IMR-90 (cell line): ENCODE data around the gene FARP1. TPM values are rescaled to one million over a fixed set of nuclear protein-coding genes. Genes with fewer than 3 reads are reported as not detected.

Experiments
- ATAC-seq: fragments of 200-7000 bp; cut with Tn5 transposase; 2 replicates; pipeline ENCODE4 v1.9.1; 2020; ENCODE audit warnings: low read depth, mild to moderate bottlenecking, moderate library complexity
- BruUV-seq: library from RNA; stranded (reverse); fragments of 400-500 nt; replicated peaks from 2 replicates; lab custom pipeline; 2021; lab: Mats Ljungman, UMichigan
- CTCF ChIA-PET: fragments of 300-600 bp; formaldehyde crosslinking; extraction: SDS; loops from one replicate; lab custom pipeline; 2021; ENCODE audit warnings: antibody characterized with exemption; lab: Yijun Ruan, JAX
- POLR2A ChIA-PET: fragments of 300-600 bp; sonication (Branson Sonifier 250); formaldehyde crosslinking; loops from one replicate; lab custom pipeline; 2022; ENCODE audit warnings: antibody characterized with exemption; ENCODE audit not compliant: unreplicated experiment; lab: Charles Lee
- DNase-seq: peaks from one replicate; pipeline ENCODE4 v3.0.0; 2013
- H2AFZ ChIP-seq: replicated peaks from 2 replicates; pipeline ENCODE3; 2013; ENCODE audit warnings: low read length, mild to moderate bottlenecking; ENCODE audit not compliant: poor library complexity
- H2AK5ac ChIP-seq: 2 replicates; pipeline ENCODE4 v1.6.1; 2013; ENCODE audit warnings: low read depth, low read length, inconsistent platforms
- H2AK9ac ChIP-seq: replicated peaks from 2 replicates; pipeline ENCODE3; 2013; ENCODE audit warnings: mild to moderate bottlenecking, low read depth, low read length, moderate library complexity; ENCODE audit not compliant: poor library complexity
- H2BK120ac ChIP-seq: 2 replicates; pipeline ENCODE4 v1.6.1; 2013; ENCODE audit warnings: low read depth, low read length, inconsistent platforms
- H2BK15ac ChIP-seq: 3 replicates; pipeline ENCODE4 v1.6.1; 2013; ENCODE audit warnings: low read depth, low read length, inconsistent platforms
- H2BK20ac ChIP-seq: 2 replicates; pipeline ENCODE4 v1.6.1; 2013; ENCODE audit warnings: low read depth, mild to moderate bottlenecking, inconsistent platforms, low read length, moderate library complexity
- H2BK5ac ChIP-seq: 2 replicates; pipeline ENCODE4 v1.6.1; 2013; ENCODE audit warnings: mild to moderate bottlenecking, low read depth, low read length, inconsistent platforms; ENCODE audit not compliant: poor library complexity, severe bottlenecking
- H3K14ac ChIP-seq: replicated peaks from 2 replicates; pipeline ENCODE4 v1.6.1; 2013; ENCODE audit warnings: low read depth, low read length, inconsistent platforms
- H3K18ac ChIP-seq: 2 replicates; pipeline ENCODE4 v1.6.1; 2013; ENCODE audit warnings: low read depth, low read length, control low read depth
- H3K23ac ChIP-seq: 2 replicates; pipeline ENCODE4 v1.6.1; 2013; ENCODE audit warnings: low read depth, low read length, inconsistent platforms
- H3K27ac ChIP-seq: 2 replicates; pipeline ENCODE4 v1.5.1; 2013; ENCODE audit warnings: mild to moderate bottlenecking, control low read depth, low read length; ENCODE audit not compliant: insufficient read depth
- H3K27me3 ChIP-seq: 2 replicates; pipeline ENCODE4 v1.6.1; 2013; ENCODE audit warnings: low read length; ENCODE audit not compliant: control insufficient read depth, insufficient read depth
- H3K36me3 ChIP-seq: 2 replicates; pipeline ENCODE4 v1.6.1; 2013; ENCODE audit warnings: low read length, mixed read lengths; ENCODE audit not compliant: control insufficient read depth, insufficient read depth
- H3K4ac ChIP-seq: 2 replicates; pipeline ENCODE4 v1.6.1; 2013; ENCODE audit warnings: low read depth, low read length, inconsistent platforms
- H3K4me1 ChIP-seq: 2 replicates; pipeline ENCODE4 v1.6.1; 2013; ENCODE audit warnings: low read length, mixed read lengths; ENCODE audit not compliant: control insufficient read depth, insufficient read depth
- H3K4me2 ChIP-seq: 2 replicates; pipeline ENCODE4 v1.6.1; 2013; ENCODE audit warnings: low read depth, mild to moderate bottlenecking, control low read depth, low read length, moderate library complexity
- H3K4me3 ChIP-seq: 2 replicates; pipeline ENCODE4 v1.5.1; 2013; ENCODE audit warnings: low read depth, mild to moderate bottlenecking, control low read depth, low read length, moderate library complexity; ENCODE audit not compliant: insufficient read depth
- H3K56ac ChIP-seq: 2 replicates; pipeline ENCODE4 v1.6.1; 2013; ENCODE audit warnings: low read length, inconsistent platforms; ENCODE audit not compliant: insufficient read depth; ENCODE audit errors: extremely low read depth
- H3K79me1 ChIP-seq, 2 experiments: 2 replicates each; pipeline ENCODE4 v1.6.1; 2013; ENCODE audit warnings: low read length in 2 of 2, inconsistent platforms in 1 of 2, low read depth in 1 of 2
- H3K9ac ChIP-seq: 2 replicates; pipeline ENCODE4 v1.6.1; 2013; ENCODE audit warnings: low read depth, low read length, control low read depth
- H3K9me1 ChIP-seq: 2 replicates; pipeline ENCODE4 v1.6.1; 2013; ENCODE audit warnings: low read length, inconsistent platforms; ENCODE audit not compliant: insufficient read depth
- H3K9me3 ChIP-seq: 2 replicates; pipeline ENCODE4 v1.6.1; 2013; ENCODE audit warnings: low read length; ENCODE audit not compliant: control insufficient read depth, insufficient read depth
- H4K20me1 ChIP-seq: 2 replicates; pipeline ENCODE4 v1.6.1; 2013; ENCODE audit warnings: low read length, inconsistent platforms; ENCODE audit not compliant: insufficient read depth
- H4K5ac ChIP-seq: 2 replicates; pipeline ENCODE4 v1.6.1; 2013; ENCODE audit warnings: mild to moderate bottlenecking, low read depth, low read length, control low read depth
- H4K8ac ChIP-seq, 2 experiments: 2 replicates each; pipeline ENCODE4 v1.6.1; 2013; ENCODE audit warnings: low read depth in 2 of 2, low read length in 2 of 2, control low read depth in 1 of 2, inconsistent platforms in 1 of 2
- H4K91ac ChIP-seq: 2 replicates; pipeline ENCODE4 v1.6.1; 2013; ENCODE audit warnings: low read depth, low read length, inconsistent platforms; ENCODE audit not compliant: insufficient read depth
- BHLHE40 ChIP-seq: fragments of 150-350 bp; IDR thresholded peaks from 2 replicates; pipeline ENCODE4 v1.6.1; 2016; ENCODE audit warnings: mild to moderate bottlenecking, low read depth, low read length
- CEBPB ChIP-seq: IDR thresholded peaks from 2 replicates; pipeline ENCODE4 v1.6.1; 2012; ENCODE audit warnings: low read depth, low read length, improper control_type of control experiment
- CHD1 ChIP-seq: IDR thresholded peaks from 2 replicates; pipeline ENCODE4 v1.6.1; 2012; ENCODE audit warnings: low read depth, low read length, improper control_type of control experiment
- CTCF ChIP-seq: conservative IDR thresholded peaks from 2 replicates; pipeline ENCODE4 v1.5.1; 2012; ENCODE audit warnings: mild to moderate bottlenecking, low read depth, low read length, improper control_type of control experiment
- ELK1 ChIP-seq: fragments of 150-350 bp; IDR thresholded peaks from 2 replicates; pipeline ENCODE4 v1.6.1; 2016; ENCODE audit warnings: low read depth, mild to moderate bottlenecking, low read length, moderate library complexity, borderline replicate concordance
- FOS ChIP-seq: fragments of 150-350 bp; IDR thresholded peaks from 2 replicates; pipeline ENCODE4 v1.6.1; 2016; ENCODE audit warnings: low read depth, low read length
- MAZ ChIP-seq: IDR thresholded peaks from 2 replicates; pipeline ENCODE4 v1.6.1; 2012; ENCODE audit warnings: low read depth, mild to moderate bottlenecking, low read length, improper control_type of control experiment, moderate library complexity, borderline replicate concordance
- MXI1 ChIP-seq: IDR thresholded peaks from 2 replicates; pipeline ENCODE4 v1.6.1; 2012; ENCODE audit warnings: low read depth, mild to moderate bottlenecking, low read length, moderate library complexity, borderline replicate concordance
- POLR2A ChIP-seq: IDR thresholded peaks from 2 replicates; pipeline ENCODE4 v1.6.1; 2012; ENCODE audit warnings: mild to moderate bottlenecking, low read depth, low read length
- RAD21 ChIP-seq: IDR thresholded peaks from 2 replicates; pipeline ENCODE4 v1.6.1; 2012; ENCODE audit warnings: low read length, improper control_type of control experiment
- RCOR1 ChIP-seq: IDR thresholded peaks from 2 replicates; pipeline ENCODE4 v1.6.1; 2012; ENCODE audit warnings: mild to moderate bottlenecking, low read length, improper control_type of control experiment; ENCODE audit not compliant: insufficient replicate concordance
- RFX5 ChIP-seq: IDR thresholded peaks from 2 replicates; pipeline ENCODE4 v1.8.0; 2012; ENCODE audit warnings: low read depth, mild to moderate bottlenecking, low read length, moderate library complexity
- SMC3 ChIP-seq: fragments of 150-350 bp; IDR thresholded peaks from 2 replicates; pipeline ENCODE4 v1.6.1; 2016; ENCODE audit warnings: low read depth, mild to moderate bottlenecking, antibody characterized with exemption, low read length, moderate library complexity
- WGBS, 2 experiments: methylation state at CpG; one replicate each; pipeline versions ENCODE4 v1.1.5 to v1.1.7; 2013; ENCODE audit warnings: missing lambda C conversion rate in 2 of 2; ENCODE audit not compliant: insufficient read length in 1 of 2; ENCODE audit errors: extremely low coverage in 2 of 2; 5-methylcytosine and 5-hydroxymethylcytosine counted together
- dilution Hi-C: fragments of 300-500 bp; cut with HindIII; formaldehyde crosslinking; loops from one replicate; pipeline ENCODE4 v1.14.3; 2018; ENCODE audit warnings: low sequenced_read_pairs; ENCODE audit not compliant: unreplicated experiment
- in situ Hi-C: fragments of 300-500 bp; cut with MboI; formaldehyde crosslinking; loops from 3 replicates; pipeline ENCODE4 v1.14.3; 2019; ENCODE audit warnings: low sequenced_read_pairs, inconsistent platforms, mixed read lengths
- intact Hi-C: fragments of 100-400 bp; cut with micrococcal nuclease; formaldehyde crosslinking; loops from 2 replicates; pipeline ENCODE4 v1.10.0; 2022
- polyA plus RNA-seq, 3 experiments: library from polyadenylated mRNA; depleted of rRNA; stranded (reverse); fragments of >200 nt; gene quantifications; 2 replicates each; pipeline ENCODE4 v1.2.3, GENCODE V29; 2012; ENCODE audit warnings: low replicate concordance in 1 of 3
- total RNA-seq: library from RNA; depleted of rRNA; stranded (reverse); fragments of >200 nt; gene quantifications from 2 replicates; pipeline ENCODE4 v1.2.3, GENCODE V29; 2012

Gene FARP1
- total and polyA plus RNA-seq, 2 of the 4 experiments (the other 2 are of a cell fraction) = 39.6 to 57.0 TPM

- H3K4me2 ChIP-seq = no peak overlapping the region
- no peak overlapping the region; the same call in 1 of the 2 replicates for H3K4ac ChIP-seq
- H4K8ac ChIP-seq = no peak overlapping the region
- no peak overlapping the region for H3K4me3 ChIP-seq
- no TSS peak for BruUV-seq
- peaks cover 22% of the 10 kb centered on the region for H3K9me1 ChIP-seq
- H3K14ac ChIP-seq = no peak overlapping the region
- H2AFZ ChIP-seq = no peak overlapping the region
- H4K91ac ChIP-seq = no peak overlapping the region
- no peak overlapping the region for H4K5ac ChIP-seq
- H3K18ac ChIP-seq = no peak overlapping the region
- in situ Hi-C loops = no loop called here
- ATAC-seq = no peak
- no peak overlapping the region for H3K23ac ChIP-seq
- ChIA-PET POLR2A (no interaction called here), CTCF (interaction anchor here (1.4 kb wide), 1 partner anchor 192 kb away, joined by 3 read pairs; no protein-coding TSS in a partner anchor)
- H3K79me1 ChIP-seq = peaks cover 40 to 75% of the 10 kb centered on the region in 2 experiments
- no peaks in the 10 kb centered on the region for H3K9me3 ChIP-seq
- no peak overlapping the region for H2BK15ac ChIP-seq
- H2BK20ac ChIP-seq = no peak overlapping the region
- H2BK120ac ChIP-seq = no peak overlapping the region
- intact Hi-C loops = no loop called here
- peaks cover 26% of the 10 kb centered on the region for H4K20me1 ChIP-seq
- no peak for TF ChIP-seq MAZ
- no peak for TF ChIP-seq BHLHE40
- no peak for TF ChIP-seq CHD1
- no peak for TF ChIP-seq FOS
- TF ChIP-seq RFX5 = no peak
- TF ChIP-seq RAD21 = no peak
- no peak for TF ChIP-seq MXI1
- TF ChIP-seq POLR2A = no peak
- no peak for TF ChIP-seq SMC3
- no peak for TF ChIP-seq RCOR1
- no peak for TF ChIP-seq ELK1
- TF ChIP-seq CEBPB = no peak
- TF ChIP-seq CTCF = no peak
- H3K27me3 ChIP-seq = no peaks in the 10 kb centered on the region
- DNase-seq = no peak
- no peak overlapping the region for H2BK5ac ChIP-seq
- WGBS, 2 experiments = 89% methylated on average over 7 of the region's 16 CpGs; no CpG with 5 or more reads in 1 of the 2 experiments
- peaks cover 56% of the 10 kb centered on the region for H3K36me3 ChIP-seq
- no peak overlapping the region for H3K56ac ChIP-seq
- H3K4me1 ChIP-seq = no peaks in the 10 kb centered on the region
- H2AK5ac ChIP-seq = no peak overlapping the region
- H3K9ac ChIP-seq = no peak overlapping the region
- H3K27ac ChIP-seq = no peak overlapping the region
- H2AK9ac ChIP-seq = no peak overlapping the region
- dilution Hi-C loops = loop anchor here (25.0 kb wide), 1 partner anchor 201 kb away; no protein-coding TSS in a partner anchor
These were observed 318.8 kb downstream of the FARP1 start for GRCh38 chr13:98461486-98462240.
